SKM-1 (cell line): Measurements from ENCODE around the gene KCNG2.
"Not testable (repeated sequence)": the region's sequence is repeated elsewhere in the genome, so short reads cannot be mapped to it uniquely, and the experiment has no call there.

Source experiments
- DNase-seq: peaks from one replicate; lab custom pipeline; 2025; ENCODE audit not compliant: unreplicated experiment; lab: John Stamatoyannopoulos, UW

KCNG2 gene

GRCh38 chr18:79797518-79798345 lies at the start of gene KCNG2:
Gene KCNG2 (plus strand): TSS chr18:79797938. CDS start chr18:79863668, 65,730 bp downstream.
- no peak for DNase-seq

- DNase-seq: no peak
Observed at GRCh38 chr18:79748321-79749180, 49.2 kb upstream of the KCNG2 start.

- no peak for DNase-seq
Observed at GRCh38 chr18:79749251-79750191, 48.2 kb upstream of the KCNG2 start.

GRCh38 chr18:79750980-79751571 lies 46.7 kb upstream of the KCNG2 start:
- DNase-seq: no peak

DNA sequence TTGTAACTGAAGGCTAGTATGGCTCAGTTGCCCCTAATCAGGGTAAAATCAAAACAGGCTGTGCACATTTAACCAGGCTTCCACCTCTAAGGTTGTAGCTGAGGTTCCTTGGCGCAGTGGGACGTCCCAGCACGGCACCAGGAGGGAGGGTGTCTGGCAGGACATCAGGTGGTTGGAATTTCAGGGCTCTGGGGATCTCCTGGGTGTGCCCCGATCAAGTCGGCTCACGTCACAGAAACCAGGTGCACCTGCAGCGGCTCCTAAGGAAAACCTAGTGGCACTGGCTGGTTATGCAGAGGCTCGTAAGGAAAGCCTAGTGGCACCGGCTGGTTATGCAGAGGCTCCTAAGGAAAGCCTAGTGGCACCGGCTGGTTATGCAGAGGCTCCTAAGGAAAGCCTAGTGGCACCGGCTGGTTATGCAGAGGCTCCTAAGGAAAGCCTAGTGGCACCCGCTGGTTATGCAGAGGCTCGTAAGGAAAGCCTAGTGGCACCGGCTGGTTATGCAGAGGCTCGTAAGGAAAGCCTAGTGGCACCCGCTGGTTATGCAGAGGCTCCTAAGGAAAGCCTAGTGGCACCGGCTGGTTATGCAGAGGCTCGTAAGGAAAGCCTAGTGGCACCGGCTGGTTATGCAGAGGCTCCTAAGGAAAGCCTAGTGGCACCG lies 45.7 kb upstream of the KCNG2 start:
- DNase-seq: not testable (repeated sequence)

- DNase-seq: not testable (repeated sequence)
Observed at GRCh38 chr18:79752946-79753345, 44.8 kb upstream of the KCNG2 start.

DNA sequence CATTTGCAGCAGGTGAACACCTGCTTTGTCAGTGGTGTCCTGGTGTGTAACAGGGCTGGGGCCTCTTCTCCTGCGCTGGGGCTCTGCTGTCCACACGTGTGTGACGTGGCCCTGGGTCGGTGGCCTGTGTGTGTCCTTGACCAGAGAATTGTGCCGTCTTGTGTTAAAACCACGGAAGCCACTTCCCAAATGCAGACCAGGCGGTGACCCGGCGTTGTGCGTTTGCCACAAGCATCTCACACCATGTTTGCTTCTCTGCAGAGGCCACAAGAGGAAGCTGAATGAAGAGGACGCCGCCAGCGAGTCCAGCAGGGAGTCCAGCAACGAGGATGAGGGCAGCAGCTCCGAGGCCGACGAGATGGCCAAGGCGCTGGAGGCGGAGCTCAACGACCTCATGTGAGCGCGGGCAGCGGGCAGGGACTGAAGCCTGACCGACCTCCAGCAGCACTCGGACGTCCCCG lies 44.3 kb upstream of the KCNG2 start:
- no peak for DNase-seq

DNA sequence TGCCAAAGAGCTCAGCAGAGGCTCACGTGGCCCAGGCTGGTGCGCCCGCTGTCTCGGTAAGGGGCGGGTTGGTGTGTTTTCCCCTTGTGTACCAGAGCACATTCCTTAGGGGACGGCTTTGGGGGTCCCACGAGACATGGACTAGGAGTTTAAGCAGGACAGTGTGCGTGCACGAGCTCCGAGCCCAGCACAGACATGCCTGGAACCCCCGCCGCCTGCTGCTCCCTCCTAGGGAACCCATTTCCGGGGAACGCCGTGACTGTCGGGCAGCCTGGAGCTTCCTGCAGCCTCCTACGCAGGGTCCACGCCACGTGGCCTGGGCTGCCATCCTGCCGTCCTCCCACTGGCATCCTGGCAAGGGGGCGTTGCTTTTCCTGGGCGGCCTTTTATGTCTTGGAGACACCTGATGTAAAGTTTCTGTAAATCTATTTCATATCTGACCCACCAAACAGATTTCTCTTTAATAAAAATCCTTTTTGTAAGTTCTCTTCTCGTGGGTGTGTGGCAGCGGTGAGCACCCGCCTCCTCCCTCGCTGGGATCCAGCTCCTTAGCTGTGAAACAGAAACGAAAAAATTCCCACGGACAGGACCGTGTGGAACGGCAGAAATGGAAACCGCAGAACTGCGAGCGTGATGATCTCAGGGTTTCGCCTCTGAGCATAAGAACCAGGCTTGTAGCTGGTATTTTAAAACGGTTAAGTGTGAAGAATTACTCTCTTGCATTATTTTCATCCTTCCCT lies 43.5 kb upstream of the KCNG2 start:
- DNase-seq: no peak

DNA sequence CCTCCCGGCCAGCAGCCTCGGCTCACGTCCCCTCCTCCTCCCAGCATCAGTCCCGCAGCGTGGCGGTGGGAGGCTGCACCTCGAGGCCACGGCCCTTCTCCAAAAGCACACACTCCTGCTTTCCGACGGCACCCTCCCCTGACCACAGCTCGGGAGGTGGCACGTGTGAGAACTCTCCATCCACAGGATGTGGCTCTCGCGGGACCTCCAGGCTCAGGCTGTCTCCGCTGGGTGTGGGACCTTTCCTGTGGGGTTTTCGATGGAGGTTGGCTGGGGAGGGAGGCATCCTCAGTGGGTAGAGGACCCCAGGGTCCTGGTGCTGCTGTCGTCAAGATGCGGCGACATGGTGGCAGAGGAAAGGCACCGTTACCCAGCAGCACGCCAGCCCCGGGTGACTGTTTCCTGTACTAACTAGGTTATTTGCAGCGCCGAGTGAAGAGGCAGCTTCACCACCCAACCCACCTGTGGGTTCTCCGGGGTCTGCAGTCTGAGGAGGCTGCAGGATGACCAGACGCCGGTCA lies 42.8 kb upstream of the KCNG2 start:
- no peak for DNase-seq

DNA sequence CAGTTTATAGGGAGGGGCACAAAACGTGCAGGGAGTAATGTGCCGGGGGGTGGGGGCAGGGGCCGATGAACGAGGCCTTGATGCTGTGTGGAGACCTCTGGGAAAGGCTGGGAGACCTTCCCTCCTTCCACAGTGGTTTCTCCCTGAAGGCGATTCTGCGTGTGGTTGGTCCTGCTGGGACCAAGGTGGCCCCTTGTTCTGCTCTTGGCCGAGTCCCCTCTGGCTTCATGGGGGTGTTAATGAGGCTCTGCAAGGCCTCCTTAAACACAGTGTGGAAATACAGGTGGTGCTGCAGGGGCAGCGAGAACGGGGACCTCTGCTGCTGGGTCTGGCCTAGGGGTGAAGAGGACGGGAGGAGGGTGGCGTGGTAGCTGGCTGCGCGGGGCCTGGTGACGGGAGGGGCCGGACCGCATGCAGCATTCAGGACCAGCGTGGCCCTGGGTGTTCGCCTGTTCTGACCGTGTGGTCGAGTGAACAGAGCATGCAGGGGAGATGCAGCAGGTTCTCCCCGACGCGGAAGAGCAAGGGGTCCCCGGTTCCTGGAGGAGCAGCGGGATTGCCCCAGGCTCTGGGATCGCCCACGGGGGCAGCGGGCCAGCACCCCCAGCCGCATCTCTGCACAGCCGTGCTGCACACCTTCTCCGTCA lies 42.1 kb upstream of the KCNG2 start:
- no peak for DNase-seq

DNA sequence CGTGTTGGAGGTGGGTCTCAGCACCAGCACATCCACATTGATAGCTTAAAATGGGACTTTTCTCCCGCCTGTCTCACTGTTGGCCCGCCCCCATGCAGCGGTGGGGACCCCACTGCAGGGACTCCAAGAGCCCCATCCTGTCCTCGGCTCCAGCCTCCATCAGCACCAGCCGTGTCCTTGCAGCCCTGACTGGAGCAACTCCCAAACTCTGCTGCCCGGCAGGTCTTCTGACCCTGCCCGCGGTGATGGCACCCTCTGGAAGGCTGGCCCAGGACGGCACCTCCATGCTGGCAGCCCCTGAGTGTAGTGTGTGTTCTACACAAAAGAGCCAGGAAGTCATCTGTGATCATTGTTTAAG lies 41.6 kb upstream of the KCNG2 start:
- DNase-seq: no peak

DNA sequence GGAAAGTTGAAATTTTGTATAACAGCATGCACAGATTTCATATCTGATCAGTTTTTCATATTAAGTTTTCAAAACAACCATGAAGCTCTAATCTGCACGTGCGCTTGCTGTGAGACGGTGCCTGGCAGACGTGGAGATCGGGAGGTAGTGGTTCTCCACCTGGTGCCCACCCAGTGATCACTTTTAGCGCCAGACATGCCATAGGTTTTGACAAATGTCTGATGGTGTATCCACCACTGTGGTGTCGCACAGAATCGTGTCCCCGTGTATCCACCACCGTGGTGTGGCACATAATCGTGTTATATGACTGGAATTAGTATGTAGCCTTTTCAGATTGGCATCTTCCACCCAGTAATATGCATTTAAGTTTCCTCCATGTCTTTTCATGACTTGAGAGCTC lies 40.9 kb upstream of the KCNG2 start:
- DNase-seq: no peak

GRCh38 chr18:79760348-79760747 lies 37.4 kb upstream of the KCNG2 start:
- no peak for DNase-seq

DNA sequence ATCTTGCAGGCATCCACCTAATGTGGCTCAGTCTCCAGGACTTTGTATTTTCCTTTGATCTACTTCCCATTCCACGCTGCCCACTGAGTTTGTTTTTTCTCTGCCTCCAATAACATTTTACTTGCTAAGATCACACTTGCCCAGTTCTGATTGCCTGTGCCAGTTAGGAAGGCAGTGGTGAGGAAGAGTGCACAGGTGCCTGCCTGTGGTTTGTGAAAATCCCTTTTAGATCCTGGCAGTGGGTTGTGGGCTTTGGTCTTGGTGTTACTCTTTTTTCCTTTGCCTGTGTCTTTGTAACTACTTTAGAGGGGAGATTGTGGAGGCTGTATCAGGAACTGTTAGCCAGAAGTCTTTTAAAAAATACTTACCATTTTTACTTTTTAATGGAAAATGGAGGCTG lies 36.9 kb upstream of the KCNG2 start:
- no peak for DNase-seq

DNA sequence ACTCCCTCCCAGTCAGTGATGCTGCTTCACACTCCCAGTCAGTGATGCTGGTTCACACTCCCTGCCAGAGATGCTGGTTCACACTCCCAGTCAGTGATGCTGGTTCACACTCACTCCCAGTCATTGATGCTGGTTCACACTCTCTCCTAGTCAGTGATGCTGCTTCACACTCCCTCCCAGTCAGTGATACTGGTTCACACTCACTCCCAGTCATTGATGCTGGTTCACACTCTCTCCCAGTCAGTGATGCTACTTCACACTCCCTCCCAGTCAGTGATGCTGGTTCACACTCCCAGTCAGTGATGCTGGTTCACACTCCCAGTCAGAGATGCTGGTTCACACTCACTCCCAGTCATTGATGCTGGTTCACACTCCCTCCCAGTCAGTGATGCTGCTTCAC lies 34.3 kb upstream of the KCNG2 start:
- no peak for DNase-seq

DNA sequence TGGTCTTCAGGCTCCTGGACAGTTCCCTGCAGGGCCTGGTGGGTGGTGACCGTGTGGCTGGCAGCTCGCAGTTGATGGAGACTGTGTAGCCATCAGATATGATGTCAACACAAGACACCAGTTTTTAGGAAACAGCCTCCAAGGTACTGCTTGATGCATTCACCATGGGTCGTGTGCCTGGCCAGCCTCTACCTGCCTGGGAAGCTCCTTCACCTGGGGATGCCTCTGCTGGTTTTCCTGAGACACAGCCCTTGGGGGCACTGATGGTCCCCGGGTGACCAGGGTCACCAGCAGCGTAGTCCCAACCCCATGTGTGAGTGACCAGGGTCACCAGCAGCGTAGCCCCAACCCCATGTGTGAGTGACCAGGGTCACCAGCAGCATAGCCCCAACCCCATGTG lies 33.6 kb upstream of the KCNG2 start:
- no peak for DNase-seq

- DNase-seq: no peak
Observed at GRCh38 chr18:79765491-79766245, 32.1 kb upstream of the KCNG2 start.

DNA sequence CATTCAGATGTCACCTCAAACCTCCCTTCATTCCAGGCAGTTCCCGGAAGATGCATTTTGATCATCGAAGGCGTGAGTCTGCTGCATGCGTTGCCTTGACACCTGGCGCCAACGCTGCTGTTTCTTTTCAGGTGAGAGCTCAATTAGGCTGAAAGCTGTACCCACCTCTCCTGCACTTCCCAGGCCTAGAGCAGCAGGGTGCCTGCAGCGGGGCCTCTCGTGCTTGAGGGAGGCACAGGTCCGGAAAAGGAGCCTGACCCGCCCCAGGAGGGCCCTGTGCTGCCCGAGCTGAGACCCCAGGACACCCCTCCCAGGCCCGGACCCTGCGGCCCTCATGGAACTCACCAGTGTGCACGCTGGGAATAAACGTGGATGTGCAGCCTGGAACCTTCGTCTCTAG lies 31.4 kb upstream of the KCNG2 start:
- no peak for DNase-seq
